Measurements from ENCODE around the gene DPF3.

GRCh38 chr14:72766296-72766695 is 127.6 kb downstream of the DPF3 start:
- no peak for TF ChIP-seq YY1 (IDR thresholded peaks at IDR 0.05; ENCODE audit: low read depth)
- TF ChIP-seq, protein P1, sequence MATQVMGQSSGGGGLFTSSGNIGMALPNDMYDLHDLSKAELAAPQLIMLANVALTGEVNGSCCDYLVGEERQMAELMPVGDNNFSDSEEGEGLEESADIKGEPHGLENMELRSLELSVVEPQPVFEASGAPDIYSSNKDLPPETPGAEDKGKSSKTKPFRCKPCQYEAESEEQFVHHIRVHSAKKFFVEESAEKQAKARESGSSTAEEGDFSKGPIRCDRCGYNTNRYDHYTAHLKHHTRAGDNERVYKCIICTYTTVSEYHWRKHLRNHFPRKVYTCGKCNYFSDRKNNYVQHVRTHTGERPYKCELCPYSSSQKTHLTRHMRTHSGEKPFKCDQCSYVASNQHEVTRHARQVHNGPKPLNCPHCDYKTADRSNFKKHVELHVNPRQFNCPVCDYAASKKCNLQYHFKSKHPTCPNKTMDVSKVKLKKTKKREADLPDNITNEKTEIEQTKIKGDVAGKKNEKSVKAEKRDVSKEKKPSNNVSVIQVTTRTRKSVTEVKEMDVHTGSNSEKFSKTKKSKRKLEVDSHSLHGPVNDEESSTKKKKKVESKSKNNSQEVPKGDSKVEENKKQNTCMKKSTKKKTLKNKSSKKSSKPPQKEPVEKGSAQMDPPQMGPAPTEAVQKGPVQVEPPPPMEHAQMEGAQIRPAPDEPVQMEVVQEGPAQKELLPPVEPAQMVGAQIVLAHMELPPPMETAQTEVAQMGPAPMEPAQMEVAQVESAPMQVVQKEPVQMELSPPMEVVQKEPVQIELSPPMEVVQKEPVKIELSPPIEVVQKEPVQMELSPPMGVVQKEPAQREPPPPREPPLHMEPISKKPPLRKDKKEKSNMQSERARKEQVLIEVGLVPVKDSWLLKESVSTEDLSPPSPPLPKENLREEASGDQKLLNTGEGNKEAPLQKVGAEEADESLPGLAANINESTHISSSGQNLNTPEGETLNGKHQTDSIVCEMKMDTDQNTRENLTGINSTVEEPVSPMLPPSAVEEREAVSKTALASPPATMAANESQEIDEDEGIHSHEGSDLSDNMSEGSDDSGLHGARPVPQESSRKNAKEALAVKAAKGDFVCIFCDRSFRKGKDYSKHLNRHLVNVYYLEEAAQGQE (IDR thresholded peaks at IDR 0.05; ENCODE audit: low read depth) = no peak
- TF ChIP-seq MAX (IDR thresholded peaks at IDR 0.05) = no peak
- no peak for TF ChIP-seq RAD21 (IDR thresholded peaks at IDR 0.05; ENCODE audit: low read depth)
- no peak for TF ChIP-seq ZBTB7A (IDR thresholded peaks at IDR 0.05; ENCODE audit: low read depth)
- no peak for TF ChIP-seq CREB1 (IDR thresholded peaks at IDR 0.05; ENCODE audit: low read depth)
